Tongue (tissue), 2 donors: Measurements from ENCODE around the gene FADS3. TPM values are rescaled to one million over a fixed set of nuclear protein-coding genes. Genes with fewer than 3 reads are reported as not detected.
A peak's percentile ranks its signal among the peaks of the same experiment; 100 is the strongest.

Experiments
- DNase-seq: peaks from one replicate; pipeline ENCODE4 v3.0.0-alpha.2; 2015
- total RNA-seq: library from RNA; depleted of rRNA; stranded (reverse); fragments of >200 nt; gene quantifications from one replicate; pipeline ENCODE4 v1.2.3, GENCODE V29; 2014

FADS3 gene
- total RNA-seq, 1 donor from 2014 or later = 27.2 TPM

- DNase-seq = no peak
Observed at GRCh38 chr11:61855939-61856680, 35.2 kb downstream of the FADS3 start.

- no peak for DNase-seq
Observed at GRCh38 chr11:61854966-61855714, 36.2 kb downstream of the FADS3 start.

GRCh38 chr11:61854206-61854895 is 37.0 kb downstream of the FADS3 start:
- no peak for DNase-seq

GRCh38 chr11:61853698-61854169 is 37.6 kb downstream of the FADS3 start:
- DNase-seq = no peak

- DNase-seq = no peak
Observed at GRCh38 chr11:61851900-61852295, 39.4 kb downstream of the FADS3 start.

GRCh38 chr11:61851113-61851899 is 40.0 kb downstream of the FADS3 start:
- no peak for DNase-seq

- DNase-seq = no peak
Observed at GRCh38 chr11:61850687-61851086, 40.7 kb downstream of the FADS3 start.

GRCh38 chr11:61848631-61849030 is 42.7 kb downstream of the FADS3 start:
- no peak for DNase-seq

GRCh38 chr11:61847914-61848581 is 43.3 kb downstream of the FADS3 start:
- no peak for DNase-seq

GRCh38 chr11:61846362-61847020 is 44.9 kb downstream of the FADS3 start:
- no peak for DNase-seq

GRCh38 chr11:61844909-61845565 is 46.3 kb downstream of the FADS3 start:
- peak; percentile 64 for DNase-seq

GRCh38 chr11:61842528-61842820 is 48.9 kb downstream of the FADS3 start:
- no peak for DNase-seq

- no peak for DNase-seq
Observed at GRCh38 chr11:61841636-61842527, 49.5 kb downstream of the FADS3 start.

GRCh38 chr11:61840371-61840770 is 51.0 kb downstream of the FADS3 start:
- DNase-seq = no peak

GRCh38 chr11:61839742-61840141 is 51.6 kb downstream of the FADS3 start:
- DNase-seq = no peak

- DNase-seq = no peak
Observed at GRCh38 chr11:61838921-61839320, 52.4 kb downstream of the FADS3 start.

GRCh38 chr11:61838501-61838900 is 52.8 kb downstream of the FADS3 start:
- no peak for DNase-seq

- no peak for DNase-seq
Observed at GRCh38 chr11:61837411-61838005, 53.8 kb downstream of the FADS3 start.

GRCh38 chr11:61836193-61836592 is 55.2 kb downstream of the FADS3 start:
- no peak for DNase-seq
